Epithelial cell of proximal tubule (primary cell): ENCODE data around the gene PDS5B. TPM values are rescaled to one million over a fixed set of nuclear protein-coding genes. Genes with fewer than 3 reads are reported as not detected.
A peak's percentile ranks its signal among the peaks of the same experiment; 100 is the strongest.

Experiments used
- DNase-seq: peaks from one replicate; pipeline ENCODE4 v3.0.0-alpha.2; 2011; ENCODE audit warnings: low read depth
- H3K4me3 ChIP-seq: 2 replicates; pipeline ENCODE4 v1.5.1; 2011; ENCODE audit warnings: low read depth, mild to moderate bottlenecking, low read length
- CTCF ChIP-seq: conservative IDR thresholded peaks from 2 replicates; pipeline ENCODE4 v1.5.1; 2012; ENCODE audit warnings: low read depth, mild to moderate bottlenecking, low read length
- total RNA-seq: library from RNA; depleted of rRNA; stranded (reverse); fragments of >200 nt; gene quantifications from 2 replicates; pipeline ENCODE4 v1.2.3, GENCODE V29; 2015

PDS5B gene
- total RNA-seq, 1 donor from 2014 or later = 13.9 TPM

GRCh38 chr13:32581177-32581786, 5.0 kb upstream of the PDS5B start:
- TF ChIP-seq CTCF = peak; percentile 55
- DNase-seq = no peak
- H3K4me3 ChIP-seq = no peak overlapping the region

GRCh38 chr13:32582281-32582680, 4.0 kb upstream of the PDS5B start:
- TF ChIP-seq CTCF = no peak
- H3K4me3 ChIP-seq = no peak overlapping the region
- DNase-seq = no peak

- H3K4me3 ChIP-seq = no peak overlapping the region
- no peak for DNase-seq
- no peak for TF ChIP-seq CTCF
Measured at GRCh38 chr13:32582991-32583390, 3.3 kb upstream of the PDS5B start.

- peak overlapping the region; percentile 61 for H3K4me3 ChIP-seq
- DNase-seq = no peak
- TF ChIP-seq CTCF = no peak
Measured at GRCh38 chr13:32585550-32586079, 637 bp upstream of the PDS5B start.

GRCh38 chr13:32587011-32587810, 959 bp downstream of the PDS5B start:
- DNase-seq = no peak
- peak overlapping the region; percentile 78 for H3K4me3 ChIP-seq
- TF ChIP-seq CTCF = no peak

- DNase-seq = no peak
- no peak for TF ChIP-seq CTCF
- H3K4me3 ChIP-seq = peak overlapping the region; percentile 78
Measured at GRCh38 chr13:32587811-32588170, 1.5 kb downstream of the PDS5B start.
